Measurements from ENCODE around the gene JAM3. TPM values are rescaled to one million over a fixed set of nuclear protein-coding genes. Genes with fewer than 3 reads are reported as not detected.
A peak's percentile ranks its signal among the peaks of the same experiment; 100 is the strongest.

JAM3 gene
- total RNA-seq, 2 donors from 2014 or later = 28.2 to 31.0 TPM

DNA sequence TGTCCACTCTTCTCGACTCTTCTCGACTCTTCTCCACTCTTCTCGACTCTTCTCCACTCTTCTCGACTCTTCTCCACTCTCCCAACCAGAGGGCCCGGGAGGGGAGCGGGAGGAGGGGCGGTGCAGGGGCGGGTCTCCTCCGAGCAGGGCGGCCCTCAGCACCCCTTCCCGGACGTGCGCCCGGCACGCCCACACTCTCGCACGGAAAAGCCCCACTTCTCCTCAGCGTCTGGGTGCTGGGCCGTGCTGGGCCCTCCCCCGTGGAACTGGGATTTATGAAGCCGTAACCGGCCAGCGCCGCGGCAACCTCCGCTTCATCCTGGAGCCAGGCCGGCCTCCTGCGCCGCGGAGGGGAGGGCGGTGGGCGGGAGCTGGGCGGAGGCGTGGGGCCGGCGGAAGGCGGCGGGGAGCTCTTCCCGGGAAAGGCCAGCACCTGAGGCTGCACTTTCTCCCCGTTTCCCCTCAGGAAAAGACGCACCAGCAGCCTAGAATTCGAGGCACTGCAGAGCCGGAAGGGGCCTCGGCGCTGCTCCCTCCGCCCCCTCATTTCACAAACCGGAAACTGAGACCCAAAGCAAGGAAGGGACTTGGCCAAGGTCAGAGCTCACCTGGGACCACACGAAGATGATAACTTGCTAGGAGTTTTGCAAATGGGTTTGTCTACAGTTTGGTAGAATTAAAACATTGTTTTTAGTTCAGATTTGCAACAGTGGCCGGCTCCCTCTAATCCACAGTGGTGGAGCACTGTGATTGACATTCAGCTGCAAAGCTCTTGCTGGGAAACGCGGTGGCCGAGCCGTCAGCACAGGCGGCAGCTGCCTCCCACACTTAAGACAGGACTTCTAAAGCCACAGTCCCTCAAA, 31.6 kb upstream of the JAM3 start:
- ATAC-seq (peak; percentile 69 to 74), DNase-seq (peak; percentile 85)
- intact Hi-C loops (cut with DNase I) = no loop called here

DNA sequence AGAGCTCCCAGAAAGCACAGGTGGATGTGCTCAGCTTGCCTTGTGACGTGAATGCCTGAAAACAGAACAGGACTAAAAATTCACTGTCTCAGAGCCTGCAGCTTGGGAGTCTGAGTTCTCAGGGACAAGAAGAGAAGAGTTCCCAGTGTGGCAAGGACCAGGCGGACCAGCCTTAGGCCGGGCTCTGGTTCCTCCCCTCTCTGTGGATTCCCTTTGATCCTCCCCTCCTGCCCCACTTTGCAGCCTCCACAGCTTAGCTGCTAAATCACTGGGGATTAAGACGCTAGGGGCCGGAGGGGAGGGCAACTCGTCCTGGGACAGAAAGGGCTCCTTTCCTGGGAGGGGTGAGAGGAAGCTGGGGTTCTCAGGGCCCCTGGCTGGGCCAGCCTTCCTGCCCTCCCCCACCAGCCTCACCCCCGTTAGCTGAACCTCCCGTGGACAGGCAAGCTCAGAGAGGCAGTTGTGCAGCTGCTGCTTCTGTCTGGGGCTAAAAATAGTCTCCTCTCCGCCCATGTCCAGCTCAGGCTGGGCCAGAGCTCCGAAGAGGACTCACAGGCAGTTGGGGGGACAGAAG, 29.9 kb upstream of the JAM3 start:
- DNase-seq (peak; percentile 27), ATAC-seq (peak in 1 of 2 donors; percentile 3)
- intact Hi-C loops (cut with DNase I) = no loop called here

DNA sequence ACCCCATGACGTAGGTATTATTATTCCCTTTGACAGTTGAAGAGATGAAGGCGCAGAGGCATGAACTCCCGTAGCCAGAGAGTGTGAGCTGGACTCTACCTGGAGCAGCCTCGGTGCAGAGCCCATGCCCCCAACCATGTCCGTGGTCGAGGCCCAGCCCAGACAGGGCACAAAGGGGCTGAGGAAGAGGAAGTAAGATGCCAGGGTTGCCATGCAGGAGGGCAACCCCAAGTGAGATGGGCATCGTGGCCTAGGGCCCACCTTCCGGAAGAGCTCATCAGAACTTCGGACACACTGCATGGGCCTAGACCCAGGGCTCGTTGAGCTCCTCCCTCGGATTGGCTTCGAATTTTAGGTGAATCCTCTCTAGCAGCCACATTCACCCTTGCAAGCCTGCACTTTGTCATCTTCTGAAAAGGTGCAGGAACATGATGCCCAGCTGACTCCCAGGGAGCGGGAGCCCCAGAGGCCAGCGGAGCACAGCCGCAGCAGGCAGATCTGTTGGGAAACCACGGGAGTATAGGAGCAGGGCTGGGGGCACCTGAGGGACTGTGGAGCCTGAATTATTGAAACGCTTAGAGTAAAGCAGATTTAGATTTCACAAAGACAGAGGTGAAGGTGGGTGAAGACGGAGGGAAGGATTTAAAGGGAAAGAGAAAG, 29.0 kb upstream of the JAM3 start:
- no peak for ATAC-seq
- intact Hi-C loops (cut with DNase I) = loop anchor here in 1 of 2 donors (10.0 kb wide), 2 partner anchors 75 to 115 kb away; no protein-coding TSS in a partner anchor
- peak; percentile 15 for DNase-seq

DNA sequence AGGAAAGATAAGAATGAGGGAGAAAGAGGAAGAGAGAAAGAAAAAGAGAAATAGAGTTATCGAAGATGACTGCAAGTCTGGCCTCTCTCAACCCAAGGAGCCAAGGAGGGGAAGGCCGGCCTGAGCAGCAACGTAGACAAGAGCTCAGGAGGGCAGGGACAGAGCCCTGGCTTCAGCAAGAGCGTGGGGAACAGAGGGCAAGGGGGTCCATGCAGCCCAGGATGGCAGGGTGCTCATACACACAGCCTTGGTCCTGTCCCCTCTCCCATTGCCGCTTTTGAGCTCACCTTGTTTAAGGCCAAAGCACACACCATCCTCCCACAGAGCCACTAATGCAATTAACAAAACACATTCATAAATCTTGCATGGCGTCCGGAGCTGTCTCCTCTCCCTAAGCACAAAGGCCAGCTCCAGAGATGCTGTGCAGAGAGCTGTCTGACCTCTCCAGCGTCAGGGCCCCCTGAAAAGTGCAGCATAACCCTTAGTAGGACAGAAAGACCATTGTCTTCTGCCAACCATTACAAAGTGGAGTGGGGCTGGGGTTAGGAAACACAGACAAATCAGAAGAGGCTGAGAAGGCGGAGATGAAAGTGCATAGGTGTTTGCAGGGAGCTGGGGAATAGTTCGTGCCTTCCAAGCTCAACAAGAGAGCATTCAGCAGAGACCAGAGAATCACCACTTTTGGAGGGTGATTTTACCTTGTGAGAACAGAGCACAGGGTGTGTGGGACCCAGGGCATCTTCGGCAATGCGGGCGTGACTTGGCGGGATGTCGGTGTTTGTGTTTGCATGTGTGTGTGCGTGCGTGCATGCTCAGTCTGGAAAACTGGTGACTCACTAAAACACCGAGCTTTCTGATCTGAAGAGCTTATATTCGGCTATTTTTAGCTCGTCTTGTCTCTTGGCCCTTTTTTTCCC, 28.2 kb upstream of the JAM3 start:
- intact Hi-C loops (cut with DNase I) = loop anchor here in 1 of 2 donors (10.0 kb wide), 2 partner anchors 76 to 116 kb away; no protein-coding TSS in a partner anchor
- DNase-seq = peak; percentile 36
- no peak for ATAC-seq

DNA sequence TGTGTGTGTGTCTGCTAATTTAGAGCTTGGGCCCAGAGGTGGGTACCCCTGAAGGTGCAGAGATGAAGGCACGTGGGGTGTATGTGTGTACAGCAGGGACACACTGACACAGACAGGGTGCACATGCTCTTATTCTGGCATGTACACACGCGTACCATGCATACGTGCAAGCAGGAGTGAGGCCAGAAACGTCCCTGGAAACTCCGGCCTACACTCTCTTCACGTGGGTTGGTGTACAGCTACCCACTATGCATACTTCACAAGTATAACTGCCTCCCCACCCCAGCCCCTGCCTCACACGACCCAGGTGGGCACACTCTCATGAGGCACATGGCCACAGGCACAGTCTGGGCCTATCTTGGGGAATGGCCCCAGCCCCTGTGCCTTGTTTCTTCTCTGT, 27.5 kb upstream of the JAM3 start:
- DNase-seq (peak; percentile 7), ATAC-seq (no peak)
- intact Hi-C loops (cut with DNase I) = loop anchor here in 1 of 2 donors (10.0 kb wide), 2 partner anchors 77 to 117 kb away; no protein-coding TSS in a partner anchor

DNA sequence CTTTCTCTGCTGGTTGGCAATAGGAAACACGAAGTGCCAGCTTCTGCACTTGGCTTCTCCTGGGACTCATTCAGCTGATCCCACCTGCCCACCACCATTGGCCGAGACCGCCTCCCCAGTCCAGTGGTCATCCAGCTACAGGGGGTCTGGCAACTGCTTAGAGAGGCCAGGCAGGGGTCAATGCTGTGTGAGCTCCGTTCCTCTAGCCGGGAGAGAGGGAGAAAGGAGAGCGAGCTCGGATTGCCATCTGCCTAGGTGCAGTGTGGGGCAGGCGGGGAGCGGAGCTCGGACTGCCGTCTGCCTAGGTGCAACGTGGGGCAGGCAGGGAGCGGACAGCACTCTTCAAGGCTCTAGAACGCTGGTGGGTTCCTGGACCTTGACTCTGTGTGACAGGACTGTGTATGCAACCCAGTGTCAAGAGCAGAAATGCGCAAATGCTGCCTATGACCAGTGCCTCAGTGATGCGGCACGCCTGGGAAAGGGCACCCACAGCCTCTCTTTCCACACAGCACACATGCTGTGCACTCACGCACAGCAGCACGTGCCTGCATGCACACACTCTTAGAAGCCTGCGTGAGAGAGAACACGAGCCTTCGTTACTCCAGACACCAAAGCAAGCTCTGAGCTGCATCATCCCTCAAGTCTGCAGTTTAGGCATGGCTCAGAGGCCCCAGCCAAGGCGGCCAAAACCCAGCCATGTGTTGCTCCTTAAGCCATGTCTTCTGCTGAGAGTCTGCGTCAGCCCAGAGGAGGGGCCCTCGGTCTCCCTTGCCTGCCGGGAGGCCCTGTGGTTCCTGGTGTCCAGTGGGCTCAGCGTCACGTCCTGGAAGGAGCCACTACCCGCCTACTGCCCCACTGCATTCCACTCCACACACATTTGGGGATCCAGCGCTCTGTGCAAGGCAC, 26.8 kb upstream of the JAM3 start:
- ATAC-seq (no peak), DNase-seq (no peak)
- intact Hi-C loops (cut with DNase I) = loop anchor here in 1 of 2 donors (10.0 kb wide), 2 partner anchors 77 to 117 kb away; no protein-coding TSS in a partner anchor

DNA sequence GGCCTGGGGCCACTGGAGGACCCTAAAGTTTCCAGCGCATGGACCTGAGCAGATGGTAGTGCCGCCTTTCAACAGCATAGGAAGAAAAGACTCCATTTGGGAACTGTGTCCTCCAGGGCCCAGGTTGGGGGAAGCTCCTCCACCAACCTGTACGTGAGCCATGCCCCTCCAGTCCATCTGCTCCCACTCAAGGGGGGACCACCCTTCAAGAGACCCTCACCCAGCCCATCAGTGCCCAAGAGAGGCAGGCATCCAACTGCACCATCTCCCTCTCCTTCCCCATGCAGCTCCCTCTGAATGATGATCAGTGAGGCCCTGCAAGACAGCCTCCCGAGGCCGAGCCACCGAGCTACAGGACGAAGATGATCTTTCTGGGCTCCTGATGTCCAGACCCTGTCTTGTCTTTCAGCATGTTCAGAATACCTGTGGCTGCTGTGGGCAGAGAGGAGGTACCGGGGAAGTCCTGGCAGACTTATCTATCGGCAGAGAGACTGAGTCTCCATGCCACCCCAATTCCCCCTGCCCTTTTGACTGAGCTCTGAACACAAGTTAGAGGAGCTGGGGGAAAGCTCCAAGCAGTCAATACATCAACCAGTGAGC, 25.0 kb upstream of the JAM3 start:
- DNase-seq (no peak), ATAC-seq (no peak)
- intact Hi-C loops (cut with DNase I) = loop anchor here (2.0 to 10.0 kb wide), 3 partner anchors 79 to 119 kb away; no protein-coding TSS in a partner anchor

DNA sequence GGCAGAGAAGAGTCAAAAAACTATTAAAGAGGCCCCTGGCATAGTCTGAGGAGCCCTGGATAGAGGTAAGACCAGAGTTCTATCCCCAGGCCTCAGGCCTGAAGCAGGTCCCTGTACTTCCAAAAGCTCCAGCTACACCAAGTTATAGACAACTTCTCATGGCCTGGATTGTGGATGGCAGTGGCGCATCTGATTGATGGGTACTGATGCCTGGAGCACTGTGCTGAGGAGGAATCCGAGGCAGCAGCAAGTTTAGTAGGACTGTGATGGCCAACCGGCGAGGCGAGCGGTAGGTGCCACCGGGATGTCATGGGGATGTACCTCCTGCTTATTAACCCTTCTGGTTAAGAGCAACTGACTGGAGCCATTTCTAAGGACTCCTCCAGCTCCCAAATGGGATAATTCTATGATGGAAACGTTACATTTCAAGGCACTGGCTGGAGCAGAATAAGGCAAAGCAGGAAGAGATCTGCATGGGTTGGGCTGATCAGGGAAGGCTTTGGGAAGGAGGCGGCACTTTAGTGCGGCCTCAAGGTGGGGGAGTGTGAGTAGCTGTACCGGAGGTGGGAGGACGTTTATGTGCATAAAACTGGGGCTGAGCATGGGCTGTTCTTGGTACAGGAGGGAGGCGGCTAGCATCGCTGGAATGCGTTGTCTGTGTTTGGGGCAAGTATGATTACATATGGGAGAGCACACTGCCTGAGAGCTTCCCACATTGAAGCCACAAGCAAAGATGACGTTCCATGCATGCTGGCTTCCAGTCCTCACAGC, 24.2 kb upstream of the JAM3 start:
- DNase-seq (no peak), ATAC-seq (no peak)
- intact Hi-C loops (cut with DNase I) = loop anchor here (2.0 to 10.0 kb wide), 4 partner anchors 80 to 120 kb away; no protein-coding TSS in a partner anchor

DNA sequence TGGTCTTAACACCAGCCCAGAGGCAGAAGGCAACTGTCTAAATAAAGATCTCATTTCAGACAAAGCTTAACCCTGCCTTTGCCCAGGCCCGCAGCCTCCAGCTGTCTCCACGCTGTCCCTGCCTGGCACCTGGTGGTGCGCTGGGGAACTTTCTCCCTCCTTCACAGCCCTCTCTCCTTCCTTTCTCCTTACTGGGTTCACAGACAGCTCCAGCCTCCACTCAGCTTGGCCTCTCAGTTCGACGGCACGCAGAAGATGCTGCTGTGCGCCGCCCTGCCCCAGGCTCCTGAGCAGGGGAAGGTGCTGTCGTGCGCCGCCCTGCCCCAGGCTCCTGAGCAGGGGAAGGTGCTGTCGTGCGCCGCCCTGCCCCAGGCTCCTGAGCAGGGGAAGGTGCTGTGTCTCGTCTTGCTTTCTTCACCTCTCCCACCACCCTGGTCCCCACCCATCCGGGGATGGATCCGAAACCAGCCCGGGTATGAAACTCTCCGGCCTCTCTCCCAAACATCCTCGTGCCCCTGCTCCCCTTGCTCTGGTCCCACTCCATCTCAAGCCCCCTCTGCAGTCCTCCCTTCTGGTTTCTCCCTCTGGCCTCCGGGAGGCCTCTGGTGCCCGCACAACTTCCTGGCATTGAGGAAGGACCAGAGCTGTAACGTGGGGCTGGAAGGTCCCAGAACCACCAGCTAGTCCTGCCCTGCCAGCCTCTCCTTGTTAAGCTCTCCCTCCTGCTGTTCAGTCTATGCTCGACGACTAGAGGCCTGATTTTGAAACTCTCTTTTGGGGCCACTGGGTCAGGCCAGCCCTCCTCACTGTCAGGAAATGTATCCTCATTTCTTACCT, 22.9 kb upstream of the JAM3 start:
- ATAC-seq = peak; percentile 44 to 50
- intact Hi-C loops (cut with DNase I) = loop anchor here (2.0 to 10.0 kb wide), 4 partner anchors 81 to 121 kb away; no protein-coding TSS in a partner anchor
- DNase-seq = no peak

DNA sequence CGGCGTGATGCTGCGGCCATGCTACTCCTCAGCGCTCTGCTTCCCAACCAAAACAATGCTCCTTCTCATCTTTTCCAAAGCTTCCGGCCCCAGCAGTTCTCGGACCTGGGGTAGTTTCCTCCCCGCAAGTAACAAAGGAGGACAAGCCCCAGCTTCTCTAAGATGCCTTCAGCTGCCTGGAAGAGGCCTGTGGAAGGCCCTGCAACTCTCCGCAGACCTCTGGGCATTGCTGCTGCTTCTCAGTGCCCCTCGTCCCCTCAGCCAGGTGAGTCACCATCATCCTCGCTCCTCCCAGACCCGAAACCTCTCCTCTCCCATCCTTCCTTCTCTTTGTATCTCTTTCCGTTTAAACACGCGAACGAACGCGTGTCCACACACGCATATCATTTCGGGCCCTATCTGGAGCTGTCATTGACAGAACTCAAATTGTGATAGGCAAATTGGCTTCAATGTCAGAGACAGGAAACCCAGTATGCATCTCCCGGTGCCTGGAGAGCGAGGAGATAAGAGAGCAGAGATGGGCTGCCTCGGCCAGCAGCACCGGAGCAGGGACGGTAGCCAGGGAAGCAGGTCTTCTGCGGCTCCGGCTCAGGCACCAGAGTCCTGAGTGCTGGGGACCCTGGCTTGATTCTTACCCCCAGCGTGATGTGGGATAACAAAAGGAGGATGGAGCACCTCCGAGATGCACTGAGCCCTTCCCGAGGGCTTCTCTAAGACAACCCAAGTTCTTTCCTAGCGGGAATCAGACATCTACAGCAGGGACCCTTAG, 22.0 kb upstream of the JAM3 start:
- ATAC-seq = peak in 1 of 2 donors; percentile 2
- intact Hi-C loops (cut with DNase I) = loop anchor here (5.0 to 10.0 kb wide), 3 partner anchors 82 to 122 kb away; no protein-coding TSS in a partner anchor
- DNase-seq = no peak

DNA sequence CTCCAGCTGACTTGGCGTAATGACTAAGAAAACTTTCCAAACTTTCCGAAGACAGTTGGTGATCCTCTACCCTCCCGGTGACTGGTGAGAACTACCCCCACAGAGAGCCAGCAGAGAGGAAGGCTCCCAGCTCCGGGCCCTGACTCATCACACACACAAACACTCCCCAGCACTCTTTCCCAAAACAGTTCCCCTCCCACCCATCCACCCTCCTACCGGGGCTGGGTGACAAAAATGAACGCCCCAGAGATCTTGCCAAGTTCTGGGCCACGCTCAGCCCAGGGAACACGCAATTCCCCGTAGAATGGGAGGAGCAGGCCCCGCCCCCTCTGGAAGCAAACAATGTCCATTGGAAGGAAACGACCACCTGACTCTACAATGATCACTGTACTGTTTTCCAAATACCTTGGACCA, 21.3 kb upstream of the JAM3 start:
- peak; percentile 89 for DNase-seq
- peak; percentile 76 to 91 for ATAC-seq
- intact Hi-C loops (cut with DNase I) = loop anchor here (5.0 to 10.0 kb wide), 3 partner anchors 83 to 123 kb away; no protein-coding TSS in a partner anchor

DNA sequence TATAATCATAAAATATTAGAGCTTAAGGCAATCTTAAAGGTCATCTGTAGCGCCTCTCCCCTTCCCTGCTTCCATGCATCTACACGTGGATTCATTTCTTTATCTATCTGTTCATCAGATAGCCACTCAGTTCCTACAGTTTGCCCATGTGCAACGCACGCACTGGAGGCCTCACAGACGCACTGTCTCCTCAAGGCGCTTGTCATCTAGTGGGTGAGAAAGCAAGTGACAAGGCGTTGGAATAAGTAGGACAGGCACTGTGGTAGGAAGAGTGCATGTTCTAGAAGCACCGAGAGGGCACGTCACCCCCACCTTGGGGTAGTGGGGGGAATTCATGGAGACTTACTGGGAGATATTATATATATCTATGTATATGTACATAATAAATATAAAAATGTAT, 20.8 kb upstream of the JAM3 start:
- DNase-seq (no peak), ATAC-seq (no peak)
- intact Hi-C loops (cut with DNase I) = loop anchor here (5.0 to 10.0 kb wide), 3 partner anchors 83 to 123 kb away; no protein-coding TSS in a partner anchor

DNA sequence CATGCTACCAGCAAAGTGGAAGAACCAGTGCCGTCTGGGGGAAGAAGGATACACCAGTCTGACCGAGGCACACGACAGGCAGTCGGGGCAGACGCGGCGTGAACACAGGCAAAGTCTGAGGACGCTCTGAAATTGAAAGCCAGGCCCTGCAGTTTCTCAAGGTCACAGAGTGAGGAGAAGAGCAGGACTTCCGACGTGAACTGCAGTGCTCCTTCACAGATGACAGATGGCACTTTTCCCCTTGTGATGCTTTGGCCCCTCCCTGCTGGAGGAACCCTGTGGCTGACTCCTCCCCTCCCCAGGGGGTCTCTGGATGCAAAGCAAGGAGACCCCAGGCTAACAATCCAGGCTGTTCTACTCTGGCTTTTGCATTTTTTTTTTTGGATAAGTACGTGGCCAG, 19.6 kb upstream of the JAM3 start:
- intact Hi-C loops (cut with DNase I) = loop anchor here (5.0 to 10.0 kb wide), 3 partner anchors 85 to 125 kb away; no protein-coding TSS in a partner anchor
- DNase-seq (no peak), ATAC-seq (no peak)
